H9 (cell line): ENCODE results near the gene AMPH. TPM values are rescaled to one million over a fixed set of nuclear protein-coding genes. Genes with fewer than 3 reads are reported as not detected.
"Not testable (repeated sequence)": the region's sequence is repeated elsewhere in the genome, so short reads cannot be mapped to it uniquely, and the experiment has no call there.

ENCODE experiments used
- DNase-seq: peaks from one replicate; pipeline ENCODE4 v3.0.0-alpha.2; 2017
- H2AFZ ChIP-seq: one replicate; pipeline ENCODE4 v1.6.1; 2013; ENCODE audit warnings: mild to moderate bottlenecking, low read length, control low read depth, moderate library complexity
- H2AK5ac ChIP-seq: 2 replicates; pipeline ENCODE4 v1.6.1; 2013; ENCODE audit warnings: low read length, control low read depth, mixed read lengths; ENCODE audit not compliant: insufficient read length
- H2BK120ac ChIP-seq: one replicate; pipeline ENCODE4 v1.6.1; 2013; ENCODE audit warnings: low read depth, mild to moderate bottlenecking, low read length, control low read depth, inconsistent platforms; ENCODE audit not compliant: poor library complexity, severe bottlenecking
- H2BK12ac ChIP-seq: 2 replicates; pipeline ENCODE4 v1.6.1; 2013; ENCODE audit warnings: low read length, control low read depth, mixed read lengths, low read depth; ENCODE audit not compliant: insufficient read length
- H2BK15ac ChIP-seq: 2 replicates; pipeline ENCODE4 v1.6.1; 2013; ENCODE audit warnings: low read depth, low read length, control low read depth
- H2BK20ac ChIP-seq: one replicate; pipeline ENCODE4 v1.6.1; 2013; ENCODE audit warnings: low read depth, mild to moderate bottlenecking, low read length, control low read depth, inconsistent platforms; ENCODE audit not compliant: poor library complexity, severe bottlenecking
- H2BK5ac ChIP-seq: 2 replicates; pipeline ENCODE4 v1.6.1; 2013; ENCODE audit warnings: low read length, control low read depth, mixed read lengths; ENCODE audit not compliant: insufficient read length
- H3K14ac ChIP-seq: 2 replicates; pipeline ENCODE4 v1.6.1; 2013; ENCODE audit warnings: low read length, control low read depth; ENCODE audit not compliant: insufficient read depth
- H3K18ac ChIP-seq: 2 replicates; pipeline ENCODE4 v1.6.1; 2013; ENCODE audit warnings: low read depth, mild to moderate bottlenecking, mixed read lengths, low read length, control low read depth; ENCODE audit not compliant: insufficient read length
- H3K23ac ChIP-seq: 2 replicates; pipeline ENCODE4 v1.6.1; 2013; ENCODE audit warnings: low read length, control low read depth, mixed read lengths, low read depth; ENCODE audit not compliant: insufficient read length
- H3K23me2 ChIP-seq: 2 replicates; pipeline ENCODE4 v1.6.1; 2013; ENCODE audit warnings: low read depth, mild to moderate bottlenecking, mixed read lengths, low read length, control low read depth; ENCODE audit not compliant: insufficient read length, poor library complexity, severe bottlenecking
- H3K27ac ChIP-seq: 2 replicates; pipeline ENCODE4 v1.5.1; 2013; ENCODE audit warnings: low read length, control low read depth, mixed read lengths, low read depth; ENCODE audit not compliant: insufficient read length
- H3K27me3 ChIP-seq: 2 replicates; pipeline ENCODE4 v1.6.1; 2013; ENCODE audit warnings: low read length, control low read depth, inconsistent platforms; ENCODE audit not compliant: insufficient read depth
- H3K4ac ChIP-seq: 2 replicates; pipeline ENCODE4 v1.6.1; 2013; ENCODE audit warnings: low read depth, mild to moderate bottlenecking, control low read depth, inconsistent platforms, low read length, moderate library complexity
- H3K4me1 ChIP-seq: 2 replicates; pipeline ENCODE4 v1.6.1; 2013; ENCODE audit warnings: low read length, control low read depth, inconsistent platforms; ENCODE audit not compliant: insufficient read depth
- H3K4me2 ChIP-seq: 2 replicates; pipeline ENCODE4 v1.6.1; 2013; ENCODE audit warnings: low read length, control low read depth, mixed read lengths; ENCODE audit not compliant: insufficient read length, insufficient read depth
- H3K56ac ChIP-seq: 2 replicates; pipeline ENCODE4 v1.6.1; 2013; ENCODE audit warnings: low read depth, mild to moderate bottlenecking, mixed read lengths, low read length, control low read depth; ENCODE audit not compliant: insufficient read length
- H3K79me1 ChIP-seq: 2 replicates; pipeline ENCODE4 v1.6.1; 2013; ENCODE audit warnings: low read depth, mild to moderate bottlenecking, moderate library complexity, low read length, control low read depth, inconsistent platforms; ENCODE audit not compliant: insufficient read depth, poor library complexity, severe bottlenecking
- H3K79me2 ChIP-seq: 2 replicates; pipeline ENCODE4 v1.6.1; 2013; ENCODE audit warnings: low read length, control low read depth, inconsistent platforms; ENCODE audit not compliant: insufficient read depth
- H3K9ac ChIP-seq: 2 replicates; pipeline ENCODE4 v1.6.1; 2013; ENCODE audit warnings: low read length, control low read depth, mixed read lengths; ENCODE audit not compliant: insufficient read length; ENCODE audit errors: extremely low read depth
- H3K9me3 ChIP-seq: one replicate; pipeline ENCODE4 v1.6.1; 2013; ENCODE audit warnings: low read depth, low read length, inconsistent platforms; ENCODE audit not compliant: control insufficient read depth
- H3T11ph ChIP-seq: one replicate; pipeline ENCODE4 v1.6.1; 2013; ENCODE audit warnings: mild to moderate bottlenecking, low read length, control low read depth, inconsistent platforms
- H4K20me1 ChIP-seq: one replicate; pipeline ENCODE4 v1.6.1; 2013; ENCODE audit not compliant: control insufficient read depth, insufficient read length, insufficient read depth
- H4K5ac ChIP-seq: 2 replicates; pipeline ENCODE4 v1.6.1; 2013; ENCODE audit warnings: low read depth, mild to moderate bottlenecking, mixed read lengths, low read length, control low read depth; ENCODE audit not compliant: insufficient read length
- H4K8ac ChIP-seq: replicated peaks from 2 replicates; pipeline ENCODE4 v1.6.1; 2013; ENCODE audit warnings: low read length, control low read depth, mixed read lengths, low read depth; ENCODE audit not compliant: insufficient read length
- H4K91ac ChIP-seq: 2 replicates; pipeline ENCODE4 v1.6.1; 2013; ENCODE audit warnings: low read depth, mild to moderate bottlenecking, moderate library complexity, mixed read lengths, low read length, control low read depth; ENCODE audit not compliant: insufficient read length
- H3K27ac Mint-ChIP-seq, 3 experiments: 2 replicates in 2 of 3; 3 replicates in 1 of 3; pipeline ENCODE4 v1.8.0; 2020 to 2021; ENCODE audit warnings: mixed read lengths in 3 of 3, mild to moderate bottlenecking in 1 of 3, moderate library complexity in 1 of 3
- H3K27me3 Mint-ChIP-seq: 2 replicates; pipeline ENCODE4 v1.8.0; 2021; ENCODE audit warnings: low read depth, mild to moderate bottlenecking, moderate library complexity, mixed read lengths
- H3K36me3 Mint-ChIP-seq, 3 experiments: 2 replicates in 2 of 3; 3 replicates in 1 of 3; pipeline ENCODE4 v1.8.0; 2020 to 2021; ENCODE audit warnings: low read depth in 3 of 3, mixed read lengths in 3 of 3; ENCODE audit not compliant: insufficient read depth in 1 of 3
- H3K4me1 Mint-ChIP-seq, 2 experiments: 2 replicates each; pipeline ENCODE4 v1.8.0; 2020; ENCODE audit warnings: mixed read lengths in 2 of 2
- H3K4me3 Mint-ChIP-seq, 2 experiments: 2 replicates in 1 of 2; 3 replicates in 1 of 2; pipeline ENCODE4 v1.8.0; 2020 to 2021; ENCODE audit warnings: mild to moderate bottlenecking in 2 of 2, mixed read lengths in 2 of 2, moderate library complexity in 1 of 2
- H3K9me3 Mint-ChIP-seq, 2 experiments: 2 replicates in 1 of 2; 3 replicates in 1 of 2; pipeline ENCODE4 v1.8.0; 2020; ENCODE audit warnings: mild to moderate bottlenecking in 2 of 2, mixed read lengths in 2 of 2, moderate library complexity in 1 of 2
- WGBS: extraction: QIAGEN DNeasy Blood & Tissue Kit; methylation state at CpG from one replicate; pipeline ENCODE4 v1.1.7; 2013; ENCODE audit warnings: missing lambda C conversion rate, low lambda C conversion rate, mixed read lengths; ENCODE audit not compliant: insufficient read length; ENCODE audit errors: extremely low coverage; 5-methylcytosine and 5-hydroxymethylcytosine counted together
- total RNA-seq: library from RNA; stranded (reverse); gene quantifications from 2 replicates; pipeline ENCODE4 v1.2.1, GENCODE V29; 2021

AMPH gene
- total RNA-seq, 1 experiment from 2014 or later, result 4.8 TPM

- H3K27me3 Mint-ChIP-seq, H2BK120ac ChIP-seq, H3K4ac ChIP-seq, H3K9ac ChIP-seq, H3K18ac ChIP-seq, H3K9me3 Mint-ChIP-seq, H3K27ac ChIP-seq, DNase-seq, H3T11ph ChIP-seq, H4K5ac ChIP-seq, H3K23me2 ChIP-seq, H3K27me3 ChIP-seq, H3K36me3 Mint-ChIP-seq, H3K9me3 ChIP-seq, H3K14ac ChIP-seq, H4K8ac ChIP-seq, H3K4me3 Mint-ChIP-seq, H3K79me1 ChIP-seq, H3K27ac Mint-ChIP-seq, H2BK12ac ChIP-seq, H4K20me1 ChIP-seq, H2AK5ac ChIP-seq, H3K79me2 ChIP-seq, H3K56ac ChIP-seq, H2BK15ac ChIP-seq, H2BK20ac ChIP-seq, H3K4me1 ChIP-seq, H3K23ac ChIP-seq, H3K4me2 ChIP-seq, H2AFZ ChIP-seq, H4K91ac ChIP-seq, H2BK5ac ChIP-seq: not testable (repeated sequence)
- peaks cover 12% of the 10 kb centered on the region in 2 experiments; a peak in 3 of 4 replicates for H3K4me1 Mint-ChIP-seq
- WGBS, result no CpG with 5 or more reads among the region's 5 CpGs
Observed at GRCh38 chr7:38342135-38342534, 289.0 kb downstream of the AMPH start.
